HG02763 (cell line): ENCODE results near the gene BAZ1A.
"Not testable (repeated sequence)": the region's sequence is repeated elsewhere in the genome, so short reads cannot be mapped to it uniquely, and the experiment has no call there.

Experiments used
- ATAC-seq: cut with Tn5 transposase; IDR thresholded peaks from one replicate; pipeline ENCODE4 v1.9.1; 2021; ENCODE audit warnings: mild to moderate bottlenecking, moderate library complexity; ENCODE audit not compliant: unreplicated experiment

The BAZ1A gene

GRCh38 chr14:34792598-34792997, 82.6 kb downstream of the BAZ1A start:
- no peak for ATAC-seq

GRCh38 chr14:34785223-34786006, 89.7 kb downstream of the BAZ1A start:
- no peak for ATAC-seq

- no peak for ATAC-seq
These were observed 93.1 kb downstream of the BAZ1A start for GRCh38 chr14:34782031-34782430.

GRCh38 chr14:34781242-34781641, 93.9 kb downstream of the BAZ1A start:
- no peak for ATAC-seq

GRCh38 chr14:34780646-34781045, 94.5 kb downstream of the BAZ1A start:
- no peak for ATAC-seq

GRCh38 chr14:34778744-34779143, 96.4 kb downstream of the BAZ1A start:
- ATAC-seq = no peak

GRCh38 chr14:34776611-34777010, 98.5 kb downstream of the BAZ1A start:
- no peak for ATAC-seq

- ATAC-seq = no peak
These were observed 99.2 kb downstream of the BAZ1A start for GRCh38 chr14:34775922-34776321.

GRCh38 chr14:34775342-34775741, 99.8 kb downstream of the BAZ1A start:
- ATAC-seq = no peak

GRCh38 chr14:34770901-34771300, 104.3 kb downstream of the BAZ1A start:
- no peak for ATAC-seq

GRCh38 chr14:34766606-34767005, 108.6 kb downstream of the BAZ1A start:
- no peak for ATAC-seq

- ATAC-seq = no peak
These were observed 109.1 kb downstream of the BAZ1A start for GRCh38 chr14:34766060-34766459.

GRCh38 chr14:34755215-34755614, 119.9 kb downstream of the BAZ1A start:
- no peak for ATAC-seq

GRCh38 chr14:34754687-34755086, 120.5 kb downstream of the BAZ1A start:
- ATAC-seq = no peak

GRCh38 chr14:34750670-34751069, 124.5 kb downstream of the BAZ1A start:
- ATAC-seq = no peak

GRCh38 chr14:34750233-34750632, 124.9 kb downstream of the BAZ1A start:
- no peak for ATAC-seq

GRCh38 chr14:34749408-34749807, 125.8 kb downstream of the BAZ1A start:
- no peak for ATAC-seq

- ATAC-seq = no peak
These were observed 132.7 kb downstream of the BAZ1A start for GRCh38 chr14:34742270-34743115.

- ATAC-seq = no peak
These were observed 133.3 kb downstream of the BAZ1A start for GRCh38 chr14:34741840-34742239.

- ATAC-seq = not testable (repeated sequence)
These were observed 135.0 kb downstream of the BAZ1A start for GRCh38 chr14:34740139-34740538.

- not testable (repeated sequence) for ATAC-seq
These were observed 138.1 kb downstream of the BAZ1A start for GRCh38 chr14:34737079-34737478.

- ATAC-seq = no peak
These were observed 141.9 kb downstream of the BAZ1A start for GRCh38 chr14:34733245-34733644.
